Hepatocyte (in vitro differentiated cells): ENCODE data around the gene AMMECR1. TPM values are rescaled to one million over a fixed set of nuclear protein-coding genes. Genes with fewer than 3 reads are reported as not detected.

Experiments used
- DNase-seq: peaks from one replicate; pipeline ENCODE4 v3.0.0-alpha.2; 2016; ENCODE audit warnings: low spot score
- H2AFZ ChIP-seq: fragments of 200-600 bp; sonication (generic); 2 replicates; pipeline ENCODE4 v1.6.0; 2016; ENCODE audit warnings: antibody characterized with exemption, mild to moderate bottlenecking
- H3K27ac ChIP-seq: fragments of 200-600 bp; sonication (generic); 2 replicates; pipeline ENCODE4 v1.5.1; 2016; ENCODE audit warnings: mild to moderate bottlenecking
- H3K27me3 ChIP-seq: fragments of 200-600 bp; sonication (generic); 2 replicates; pipeline ENCODE4 v1.6.1; 2016
- H3K36me3 ChIP-seq: fragments of 200-600 bp; sonication (generic); replicated peaks from 2 replicates; pipeline ENCODE4 v1.5.1; 2016; ENCODE audit warnings: low read depth; ENCODE audit not compliant: insufficient read depth
- H3K4me1 ChIP-seq: fragments of 200-600 bp; sonication (generic); 2 replicates; pipeline ENCODE4 v1.5.1; 2016; ENCODE audit warnings: mild to moderate bottlenecking, moderate library complexity; ENCODE audit not compliant: insufficient read depth
- H3K4me2 ChIP-seq: fragments of 200-600 bp; sonication (generic); 2 replicates; pipeline ENCODE4 v1.6.0; 2016
- H3K4me3 ChIP-seq: fragments of 200-600 bp; sonication (generic); 2 replicates; pipeline ENCODE4 v1.5.1; 2016; ENCODE audit warnings: mild to moderate bottlenecking
- H3K79me2 ChIP-seq: fragments of 200-600 bp; sonication (generic); 2 replicates; pipeline ENCODE4 v1.6.0; 2017; ENCODE audit warnings: mild to moderate bottlenecking
- H3K9me2 ChIP-seq: fragments of 200-600 bp; sonication (generic); replicated peaks from 2 replicates; pipeline ENCODE4 v1.6.0; 2017; ENCODE audit warnings: mild to moderate bottlenecking; ENCODE audit not compliant: insufficient read depth
- H3K9me3 ChIP-seq: fragments of 200-600 bp; sonication (generic); 2 replicates; pipeline ENCODE4 v1.5.1; 2016; ENCODE audit warnings: low read depth, mild to moderate bottlenecking
- H4K20me1 ChIP-seq: fragments of 200-600 bp; sonication (generic); 2 replicates; pipeline ENCODE4 v1.6.0; 2016; ENCODE audit warnings: mild to moderate bottlenecking; ENCODE audit not compliant: insufficient read depth, poor library complexity, severe bottlenecking
- CTCF ChIP-seq: fragments of 200-600 bp; sonication (generic); IDR thresholded peaks from 2 replicates; pipeline ENCODE4 v1.5.1; 2016; ENCODE audit warnings: antibody characterized with exemption, mild to moderate bottlenecking; ENCODE audit not compliant: poor library complexity
- EZH2 ChIP-seq: fragments of 200-600 bp; sonication (generic); IDR thresholded peaks from 2 replicates; pipeline ENCODE4 v1.6.1; 2016; ENCODE audit warnings: antibody characterized with exemption, mild to moderate bottlenecking, borderline replicate concordance
- EZH2phosphoT487 ChIP-seq: fragments of 200-600 bp; sonication (generic); IDR thresholded peaks from one replicate; pipeline ENCODE4 v1.6.1; 2018; ENCODE audit warnings: antibody characterized with exemption, mild to moderate bottlenecking, low read depth, moderate library complexity; ENCODE audit not compliant: unreplicated experiment, severe bottlenecking
- WGBS: methylation state at CpG from one replicate; pipeline ENCODE4 v1.1.6; 2016; ENCODE audit warnings: low lambda C conversion rate; ENCODE audit errors: missing lambda C conversion rate; 5-methylcytosine and 5-hydroxymethylcytosine counted together
- polyA plus RNA-seq: library from polyadenylated mRNA; unstranded; fragments of >200 nt; fragmentation: Nextera tagmentation; extraction: Ambion mirVana; gene quantifications from 2 replicates; pipeline ENCODE4 v1.2.1, GENCODE V29; 2016
- total RNA-seq: library from RNA; depleted of rRNA; stranded (reverse); fragments of >200 nt; gene quantifications from 2 replicates; pipeline ENCODE4 v1.2.3, GENCODE V29; 2014

Gene AMMECR1
- total and polyA plus RNA-seq, 2 experiments from 2014 or later = 24.6 to 33.3 TPM

GRCh38 chrX:110219920-110220319, 98.0 kb downstream of the AMMECR1 start:
- no peak overlapping the region for H3K27ac ChIP-seq
- 60% methylated on average over 1 of the region's 1 CpG for WGBS
- H3K4me2 ChIP-seq = no peak overlapping the region
- H4K20me1 ChIP-seq = no peaks in the 10 kb centered on the region
- no peaks in the 10 kb centered on the region for H3K36me3 ChIP-seq
- no peak overlapping the region for H2AFZ ChIP-seq
- H3K9me3 ChIP-seq = no peaks in the 10 kb centered on the region
- no peaks in the 10 kb centered on the region for H3K9me2 ChIP-seq
- no peak for TF ChIP-seq EZH2phosphoT487
- TF ChIP-seq CTCF = no peak
- TF ChIP-seq EZH2 = no peak
- no peaks in the 10 kb centered on the region for H3K79me2 ChIP-seq
- DNase-seq = no peak
- no peak overlapping the region for H3K4me3 ChIP-seq
- no peaks in the 10 kb centered on the region for H3K27me3 ChIP-seq
- peaks cover 3% of the 10 kb centered on the region for H3K4me1 ChIP-seq

- Histone ChIP-seq H3K9me3 (no peaks in the 10 kb centered on the region), H3K9me2 (no peaks in the 10 kb centered on the region), H3K4me3 (no peak overlapping the region), H4K20me1 (no peaks in the 10 kb centered on the region), H3K27me3 (no peaks in the 10 kb centered on the region), H3K36me3 (no peaks in the 10 kb centered on the region), H3K4me2 (no peak overlapping the region), H2AFZ (no peak overlapping the region), H3K27ac (no peak overlapping the region), H3K79me2 (no peaks in the 10 kb centered on the region), H3K4me1 (peaks cover 3% of the 10 kb centered on the region)
- DNase-seq = no peak
- no peak for TF ChIP-seq CTCF
- no peak for TF ChIP-seq EZH2phosphoT487
- no peak for TF ChIP-seq EZH2
- WGBS = 61% methylated on average over 2 of the region's 2 CpGs
Measured at GRCh38 chrX:110218591-110218990, 99.3 kb downstream of the AMMECR1 start.

- Histone ChIP-seq H3K4me3 (no peak overlapping the region), H3K4me2 (no peak overlapping the region), H3K9me2 (no peaks in the 10 kb centered on the region), H3K27me3 (no peaks in the 10 kb centered on the region), H3K79me2 (no peaks in the 10 kb centered on the region), H4K20me1 (no peaks in the 10 kb centered on the region), H3K27ac (peak overlapping the region; percentile 7), H2AFZ (no peak overlapping the region), H3K4me1 (peaks cover 3% of the 10 kb centered on the region), H3K9me3 (no peaks in the 10 kb centered on the region), H3K36me3 (no peaks in the 10 kb centered on the region)
- WGBS = 64% methylated on average over 4 of the region's 4 CpGs
- no peak for DNase-seq
- TF ChIP-seq EZH2phosphoT487 (no peak), EZH2 (no peak), CTCF (no peak)
Measured at GRCh38 chrX:110216027-110216426, 101.9 kb downstream of the AMMECR1 start.

GRCh38 chrX:110215411-110215810, 102.5 kb downstream of the AMMECR1 start:
- Histone ChIP-seq H4K20me1 (no peaks in the 10 kb centered on the region), H3K27me3 (no peaks in the 10 kb centered on the region), H3K9me2 (no peaks in the 10 kb centered on the region), H3K4me2 (no peak overlapping the region), H3K4me1 (peaks cover 3% of the 10 kb centered on the region), H3K79me2 (no peaks in the 10 kb centered on the region), H3K27ac (no peak overlapping the region), H3K4me3 (no peak overlapping the region), H3K9me3 (no peaks in the 10 kb centered on the region), H2AFZ (no peak overlapping the region), H3K36me3 (no peaks in the 10 kb centered on the region)
- TF ChIP-seq EZH2 = no peak
- no peak for TF ChIP-seq CTCF
- TF ChIP-seq EZH2phosphoT487 = no peak
- no peak for DNase-seq
- 65% methylated on average over 1 of the region's 1 CpG for whole genome bisulfite sequencing
